Activated T-helper 2 cell treated with anti-CD3 and anti-CD28 coated beads, Interferon-gamma antibody, Interleukin-2, Interleukin-4, amounts not matched to agents 10 μg/mL and 5 μg/mL and 100 μg/mL, durations not matched to agents 14 hours and 24 hours and 36 hours (primary cell): ENCODE measurements around the gene GBF1. TPM values are rescaled to one million over a fixed set of nuclear protein-coding genes. Genes with fewer than 3 reads are reported as not detected.

Source experiments
- DNase-seq: peaks from one replicate; pipeline ENCODE4 v3.0.0; 2021; ENCODE audit warnings: low spot score
- H3K27ac Mint-ChIP-seq: one replicate; pipeline ENCODE4 v1.8.0; 2021; ENCODE audit warnings: mixed read lengths
- H3K27me3 Mint-ChIP-seq: one replicate; pipeline ENCODE4 v1.8.0; 2021; ENCODE audit warnings: low read depth, mixed read lengths
- H3K36me3 Mint-ChIP-seq: one replicate; pipeline ENCODE4 v1.8.0; 2021; ENCODE audit warnings: low read depth, mixed read lengths
- H3K4me1 Mint-ChIP-seq: one replicate; pipeline ENCODE4 v1.8.0; 2021; ENCODE audit warnings: low read depth, mixed read lengths
- H3K4me3 Mint-ChIP-seq: one replicate; pipeline ENCODE4 v1.8.0; 2021; ENCODE audit warnings: low read depth, mild to moderate bottlenecking, moderate library complexity, mixed read lengths
- H3K9me3 Mint-ChIP-seq: one replicate; pipeline ENCODE4 v1.8.0; 2021; ENCODE audit warnings: mixed read lengths
- intact Hi-C: fragments of 100-400 bp; cut with micrococcal nuclease; formaldehyde crosslinking; loops from one replicate; pipeline ENCODE4 v1.15.1; 2023
- total RNA-seq: library from RNA; stranded (reverse); gene quantifications from 2 replicates; pipeline ENCODE4 v1.2.3, GENCODE V29; 2022

Gene GBF1
- total RNA-seq, 1 donor from 2014 or later, result 49.2 TPM

GRCh38 chr10:102422545-102423129 lies 177.3 kb downstream of the GBF1 start:
- Mint-ChIP-seq H3K9me3 (no peaks in the 10 kb centered on the region), H3K27ac (peak overlapping the region; percentile 61), H3K4me1 (peaks cover 25% of the 10 kb centered on the region), H3K27me3 (peaks cover 12% of the 10 kb centered on the region), H3K36me3 (peaks cover 14% of the 10 kb centered on the region), H3K4me3 (peak overlapping the region; percentile 93)
- intact Hi-C loops, result loop anchor here (2.0 to 5.0 kb wide), 2 partner anchors 40 to 192 kb away; no protein-coding TSS in a partner anchor
- DNase-seq, result peak; percentile 59

DNA sequence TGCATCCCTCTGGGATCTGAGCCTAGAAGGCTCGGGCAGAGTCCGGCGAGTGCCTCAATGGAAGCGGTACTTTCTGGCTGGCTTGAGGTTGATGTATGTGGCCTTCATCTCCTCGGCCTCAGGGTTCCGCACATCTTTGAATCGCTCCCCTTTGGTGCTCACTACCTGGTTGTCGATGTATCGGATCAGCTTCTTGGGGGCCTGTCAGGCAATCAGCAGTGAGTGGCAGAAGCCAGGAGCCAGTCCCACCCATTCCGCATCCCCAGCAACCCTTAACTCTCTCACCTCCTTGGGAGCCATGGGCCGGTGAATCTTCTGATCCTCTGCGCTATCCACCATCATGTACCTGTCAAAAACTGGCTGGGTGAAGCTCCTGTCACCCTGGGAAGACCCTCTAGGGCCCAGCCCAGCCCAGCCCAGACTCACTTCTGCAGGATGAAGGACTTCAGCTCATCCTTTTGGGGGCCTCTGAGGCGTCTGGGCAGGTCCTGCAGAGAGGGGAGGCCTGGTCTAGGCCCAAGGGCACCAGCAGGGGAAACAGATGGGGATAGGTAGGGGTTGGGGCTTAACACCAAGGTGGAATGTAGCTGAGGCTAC lies 178.1 kb downstream of the GBF1 start:
- peaks cover 26% of the 10 kb centered on the region for H3K4me1 Mint-ChIP-seq
- no peak overlapping the region for H3K27ac Mint-ChIP-seq
- H3K36me3 Mint-ChIP-seq, result peaks cover 14% of the 10 kb centered on the region
- H3K4me3 Mint-ChIP-seq, result no peak overlapping the region
- H3K27me3 Mint-ChIP-seq, result peaks cover 5% of the 10 kb centered on the region
- intact Hi-C loops, result loop anchor here (2.0 to 5.0 kb wide), 2 partner anchors 39 to 193 kb away; no protein-coding TSS in a partner anchor
- DNase-seq, result no peak
- H3K9me3 Mint-ChIP-seq, result no peaks in the 10 kb centered on the region

DNA sequence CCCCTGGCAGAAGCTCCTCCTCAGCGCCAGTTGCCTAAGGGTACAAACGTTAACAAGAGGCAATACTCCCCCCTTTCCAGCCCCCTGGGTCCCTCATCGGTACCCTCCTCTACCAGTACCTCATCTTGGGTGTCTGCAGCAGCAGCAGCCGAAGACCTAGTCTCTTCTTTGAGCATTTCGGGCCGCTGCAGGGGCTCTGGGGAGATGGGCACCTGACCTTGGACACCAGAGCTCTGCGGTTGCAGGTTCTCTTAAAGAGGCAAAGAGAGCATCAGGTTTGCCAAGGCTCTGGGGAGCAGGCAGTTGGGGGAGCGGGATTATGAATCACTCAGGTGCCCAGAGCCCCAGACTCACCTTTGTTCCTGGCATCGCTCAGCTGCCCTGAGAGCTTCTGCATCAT lies 178.8 kb downstream of the GBF1 start:
- intact Hi-C loops, result loop anchor here (5.0 kb wide), 1 partner anchor 38 kb away; no protein-coding TSS in a partner anchor
- Mint-ChIP-seq H3K4me3 (no peak overlapping the region), H3K4me1 (peaks cover 22% of the 10 kb centered on the region), H3K27ac (no peak overlapping the region), H3K27me3 (peaks cover under 1% of the 10 kb centered on the region), H3K9me3 (no peaks in the 10 kb centered on the region), H3K36me3 (peaks cover 14% of the 10 kb centered on the region)
- no peak for DNase-seq

- intact Hi-C loops, result loop anchor here (5.0 kb wide), 1 partner anchor 37 kb away; no protein-coding TSS in a partner anchor
- Mint-ChIP-seq H3K4me3 (no peak overlapping the region), H3K36me3 (peaks cover 14% of the 10 kb centered on the region), H3K27me3 (no peaks in the 10 kb centered on the region), H3K9me3 (no peaks in the 10 kb centered on the region), H3K4me1 (peaks cover 18% of the 10 kb centered on the region), H3K27ac (no peak overlapping the region)
- no peak for DNase-seq
Measured at GRCh38 chr10:102424916-102425315, 179.6 kb downstream of the GBF1 start.

- no peak overlapping the region for H3K27ac Mint-ChIP-seq
- no peak overlapping the region for H3K4me3 Mint-ChIP-seq
- DNase-seq, result no peak
- H3K4me1 Mint-ChIP-seq, result peaks cover 13% of the 10 kb centered on the region
- peaks cover 14% of the 10 kb centered on the region for H3K36me3 Mint-ChIP-seq
- no peaks in the 10 kb centered on the region for H3K27me3 Mint-ChIP-seq
- intact Hi-C loops, result no loop called here
- H3K9me3 Mint-ChIP-seq, result no peaks in the 10 kb centered on the region
Measured at GRCh38 chr10:102425444-102425843, 180.1 kb downstream of the GBF1 start.

- H3K9me3 Mint-ChIP-seq, result no peaks in the 10 kb centered on the region
- intact Hi-C loops, result no loop called here
- H3K27ac Mint-ChIP-seq, result peak overlapping the region; percentile 2
Measured at GRCh38 chr10:102426803-102427287, 181.5 kb downstream of the GBF1 start.

GRCh38 chr10:102429468-102429867 lies 184.1 kb downstream of the GBF1 start:
- no peak overlapping the region for H3K27ac Mint-ChIP-seq
- no peaks in the 10 kb centered on the region for H3K9me3 Mint-ChIP-seq
- peaks cover 13% of the 10 kb centered on the region for H3K36me3 Mint-ChIP-seq
- H3K4me1 Mint-ChIP-seq, result peaks cover 28% of the 10 kb centered on the region
- no peak for DNase-seq
- no peaks in the 10 kb centered on the region for H3K27me3 Mint-ChIP-seq
- intact Hi-C loops, result no loop called here
- H3K4me3 Mint-ChIP-seq, result no peak overlapping the region

More at GRCh38 chr10:102426803-102427287, 181.5 kb downstream of the GBF1 start:
- H3K4me3 Mint-ChIP-seq, result no peak overlapping the region
- peaks cover 17% of the 10 kb centered on the region for H3K4me1 Mint-ChIP-seq
- H3K36me3 Mint-ChIP-seq, result peaks cover 17% of the 10 kb centered on the region
- no peak for DNase-seq
- H3K27me3 Mint-ChIP-seq, result no peaks in the 10 kb centered on the region

DNA sequence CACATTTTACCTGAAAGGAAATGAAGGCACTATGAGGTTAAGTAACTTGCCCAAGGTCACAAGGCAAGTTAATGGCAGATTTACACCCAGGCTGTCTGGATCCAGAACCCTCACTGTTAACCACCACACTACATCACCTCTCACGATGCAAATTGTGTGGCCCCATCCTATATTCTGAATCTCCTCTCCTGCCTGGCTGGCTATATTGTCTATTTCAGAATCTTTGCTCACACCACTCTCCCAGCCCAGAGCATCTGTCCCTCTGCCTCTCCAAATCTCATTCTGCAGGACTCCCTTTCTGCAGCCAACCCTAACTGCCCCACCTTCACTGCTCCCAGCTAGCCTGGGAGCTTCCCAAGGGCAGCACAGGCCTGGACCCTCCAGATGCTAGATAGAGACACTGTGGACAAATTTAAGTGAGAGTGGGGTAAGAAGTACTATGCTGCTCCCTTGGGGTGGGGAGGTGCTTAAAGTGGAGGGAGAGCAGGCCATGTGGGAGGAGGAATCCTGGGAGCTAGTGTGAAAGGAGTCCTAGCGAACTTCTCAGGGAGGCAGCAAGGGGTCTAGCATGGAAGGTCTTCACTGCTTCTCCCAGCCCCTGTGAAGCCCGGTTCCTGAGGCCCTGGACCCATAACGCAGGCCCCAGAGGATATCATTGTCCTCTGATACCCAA lies 186.3 kb downstream of the GBF1 start:
- no peak for DNase-seq
- H3K27me3 Mint-ChIP-seq, result no peaks in the 10 kb centered on the region
- H3K4me1 Mint-ChIP-seq, result peaks cover 42% of the 10 kb centered on the region
- H3K27ac Mint-ChIP-seq, result peak overlapping the region; percentile 93
- intact Hi-C loops, result loop anchor here (1.0 to 2.0 kb wide), 5 partner anchors 10 to 71 kb away; partner anchors contain the start of genes ACTR1A, NFKB2 and SUFU
- H3K9me3 Mint-ChIP-seq, result no peaks in the 10 kb centered on the region
- peaks cover 13% of the 10 kb centered on the region for H3K36me3 Mint-ChIP-seq
- H3K4me3 Mint-ChIP-seq, result peak overlapping the region; percentile 92

Other genes with a start within 250 kb of the GBF1 start
- 19.1 and 25.5 TPM in 2 replicates for gene ARMH3, start 189.4 kb upstream of the GBF1 start, total RNA-seq
- gene HPS6, start 180.2 kb upstream of the GBF1 start, total RNA-seq, result 25.4 and 25.5 TPM in 2 replicates
- gene LDB1, start 125.2 kb upstream of the GBF1 start, total RNA-seq, result 71.8 and 74.8 TPM in 2 replicates
- 91.3 and 94.1 TPM in 2 replicates for gene PPRC1, start 112.5 kb upstream of the GBF1 start, total RNA-seq
- 195 and 196 TPM in 2 replicates for gene NOLC1, start 93.1 kb upstream of the GBF1 start, total RNA-seq
- not detected in 2 replicates for gene ELOVL3, start 19.2 kb upstream of the GBF1 start, total RNA-seq
- gene PITX3, start 4.0 kb upstream of the GBF1 start, total RNA-seq, result 0.30 and 0.46 TPM in 2 replicates
- gene NFKB2, start 150.2 kb downstream of the GBF1 start, total RNA-seq, result 310 and 323 TPM in 2 replicates
- gene PSD, start 173.3 kb downstream of the GBF1 start, total RNA-seq, result 10.6 and 13.4 TPM in 2 replicates
- gene FBXL15, start 175.3 kb downstream of the GBF1 start, total RNA-seq, result 14.8 and 15.1 TPM in 2 replicates
- 60.7 and 67.5 TPM in 2 replicates for gene CUEDC2, start 187.0 kb downstream of the GBF1 start, total RNA-seq
- gene C10orf95, start 206.0 kb downstream of the GBF1 start, total RNA-seq, result 0.32 TPM in 1 of 2 replicates, not detected in the other